Measurements from ENCODE around the gene ACTN3.

Gene ACTN3

DNA sequence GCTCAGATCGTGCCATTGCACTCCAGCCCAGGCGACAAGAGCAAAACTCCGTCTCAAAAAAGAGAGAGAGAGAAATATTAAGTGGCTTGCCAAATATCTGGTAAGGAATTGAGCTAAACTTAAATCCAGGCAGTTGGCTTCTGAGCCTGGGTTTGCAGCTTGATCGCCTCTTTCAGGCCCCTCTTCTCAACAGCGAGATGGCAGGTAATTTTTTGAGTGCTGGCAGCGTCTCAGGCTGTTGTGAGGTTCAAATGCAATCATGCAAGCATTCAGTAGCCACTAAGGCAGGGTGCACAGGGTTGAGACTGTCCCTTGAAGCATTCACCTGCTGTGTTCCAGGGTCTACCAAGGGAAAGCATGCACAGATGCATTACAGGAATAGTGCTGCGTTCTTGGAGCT is 22.4 kb downstream of the ACTN3 start:
- TF ChIP-seq POLR2AphosphoS5 (IDR thresholded peaks at IDR 0.05; ENCODE audit: low read depth, low read length) (no peak), TAF1 (IDR thresholded peaks at IDR 0.05; ENCODE audit: borderline replicate concordance, insufficient read depth, low read length) (no peak), FOXP2 (optimal IDR thresholded peaks at IDR 0.05; ENCODE audit: borderline replicate concordance, extremely low read depth, extremely low read length, insufficient read depth) (no peak), SIN3A (IDR thresholded peaks at IDR 0.05; ENCODE audit: borderline replicate concordance, insufficient read depth, low read length) (no peak)

DNA sequence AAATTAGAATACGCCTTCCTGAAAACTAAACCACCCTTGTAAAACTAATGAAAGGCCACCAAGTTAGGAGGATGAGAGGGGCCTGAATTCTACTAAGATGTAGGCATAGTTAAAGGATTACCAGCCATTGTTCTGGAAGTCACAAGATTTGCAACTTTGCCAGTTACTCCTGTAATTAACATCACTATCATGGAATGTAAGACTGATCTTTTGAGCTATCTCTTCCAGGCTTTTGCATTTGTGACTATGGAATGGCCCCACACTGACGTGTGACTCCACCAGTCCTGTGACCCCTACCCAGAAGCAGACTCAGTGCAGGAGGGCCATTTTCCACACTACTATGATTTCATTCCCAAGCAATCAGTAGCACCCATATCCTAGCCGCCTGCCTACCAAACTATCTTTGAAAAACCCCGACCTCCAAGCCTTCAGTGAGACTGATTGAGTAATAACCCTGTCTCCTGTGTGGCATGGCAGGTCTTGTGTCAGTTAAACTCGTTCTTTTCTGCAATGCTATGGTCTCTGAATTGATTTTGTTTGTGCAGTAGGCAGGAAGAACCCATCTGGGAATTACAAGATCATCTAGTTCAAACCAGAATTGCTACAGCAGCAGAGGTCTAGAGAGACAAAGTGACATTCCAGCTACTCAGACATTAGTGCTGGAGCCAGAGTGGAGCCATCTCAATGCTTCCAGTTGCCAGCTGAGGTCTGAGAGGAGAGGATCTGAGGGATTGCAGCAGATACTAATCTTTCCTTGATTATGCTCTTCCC is 23.6 kb downstream of the ACTN3 start:
- TF ChIP-seq POLR2AphosphoS5 (IDR thresholded peaks at IDR 0.05; ENCODE audit: low read depth, low read length): no peak
- no peak for TF ChIP-seq TAF1 (IDR thresholded peaks at IDR 0.05; ENCODE audit: borderline replicate concordance, insufficient read depth, low read length)
- TF ChIP-seq, protein P1, sequence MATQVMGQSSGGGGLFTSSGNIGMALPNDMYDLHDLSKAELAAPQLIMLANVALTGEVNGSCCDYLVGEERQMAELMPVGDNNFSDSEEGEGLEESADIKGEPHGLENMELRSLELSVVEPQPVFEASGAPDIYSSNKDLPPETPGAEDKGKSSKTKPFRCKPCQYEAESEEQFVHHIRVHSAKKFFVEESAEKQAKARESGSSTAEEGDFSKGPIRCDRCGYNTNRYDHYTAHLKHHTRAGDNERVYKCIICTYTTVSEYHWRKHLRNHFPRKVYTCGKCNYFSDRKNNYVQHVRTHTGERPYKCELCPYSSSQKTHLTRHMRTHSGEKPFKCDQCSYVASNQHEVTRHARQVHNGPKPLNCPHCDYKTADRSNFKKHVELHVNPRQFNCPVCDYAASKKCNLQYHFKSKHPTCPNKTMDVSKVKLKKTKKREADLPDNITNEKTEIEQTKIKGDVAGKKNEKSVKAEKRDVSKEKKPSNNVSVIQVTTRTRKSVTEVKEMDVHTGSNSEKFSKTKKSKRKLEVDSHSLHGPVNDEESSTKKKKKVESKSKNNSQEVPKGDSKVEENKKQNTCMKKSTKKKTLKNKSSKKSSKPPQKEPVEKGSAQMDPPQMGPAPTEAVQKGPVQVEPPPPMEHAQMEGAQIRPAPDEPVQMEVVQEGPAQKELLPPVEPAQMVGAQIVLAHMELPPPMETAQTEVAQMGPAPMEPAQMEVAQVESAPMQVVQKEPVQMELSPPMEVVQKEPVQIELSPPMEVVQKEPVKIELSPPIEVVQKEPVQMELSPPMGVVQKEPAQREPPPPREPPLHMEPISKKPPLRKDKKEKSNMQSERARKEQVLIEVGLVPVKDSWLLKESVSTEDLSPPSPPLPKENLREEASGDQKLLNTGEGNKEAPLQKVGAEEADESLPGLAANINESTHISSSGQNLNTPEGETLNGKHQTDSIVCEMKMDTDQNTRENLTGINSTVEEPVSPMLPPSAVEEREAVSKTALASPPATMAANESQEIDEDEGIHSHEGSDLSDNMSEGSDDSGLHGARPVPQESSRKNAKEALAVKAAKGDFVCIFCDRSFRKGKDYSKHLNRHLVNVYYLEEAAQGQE (IDR thresholded peaks at IDR 0.05; ENCODE audit: insufficient read depth in 1 of 2, low read depth in 2 of 2, low read length in 2 of 2): no peak
- TF ChIP-seq FOXP2 (optimal IDR thresholded peaks at IDR 0.05; ENCODE audit: borderline replicate concordance, extremely low read depth, extremely low read length, insufficient read depth): no peak
- no peak for TF ChIP-seq SIN3A (IDR thresholded peaks at IDR 0.05; ENCODE audit: borderline replicate concordance, insufficient read depth, low read length)

GRCh38 chr11:66570850-66571180 is 24.1 kb downstream of the ACTN3 start:
- no peak for TF ChIP-seq TAF1 (IDR thresholded peaks at IDR 0.05; ENCODE audit: borderline replicate concordance, insufficient read depth, low read length)
- TF ChIP-seq, protein P1 (IDR thresholded peaks at IDR 0.05; ENCODE audit: insufficient read depth in 1 of 2, low read depth in 2 of 2, low read length in 2 of 2): no peak
- TF ChIP-seq POLR2AphosphoS5 (IDR thresholded peaks at IDR 0.05; ENCODE audit: low read depth, low read length): no peak
- TF ChIP-seq FOXP2 (optimal IDR thresholded peaks at IDR 0.05; ENCODE audit: borderline replicate concordance, extremely low read depth, extremely low read length, insufficient read depth): no peak
- TF ChIP-seq SIN3A (IDR thresholded peaks at IDR 0.05; ENCODE audit: borderline replicate concordance, insufficient read depth, low read length): no peak

DNA sequence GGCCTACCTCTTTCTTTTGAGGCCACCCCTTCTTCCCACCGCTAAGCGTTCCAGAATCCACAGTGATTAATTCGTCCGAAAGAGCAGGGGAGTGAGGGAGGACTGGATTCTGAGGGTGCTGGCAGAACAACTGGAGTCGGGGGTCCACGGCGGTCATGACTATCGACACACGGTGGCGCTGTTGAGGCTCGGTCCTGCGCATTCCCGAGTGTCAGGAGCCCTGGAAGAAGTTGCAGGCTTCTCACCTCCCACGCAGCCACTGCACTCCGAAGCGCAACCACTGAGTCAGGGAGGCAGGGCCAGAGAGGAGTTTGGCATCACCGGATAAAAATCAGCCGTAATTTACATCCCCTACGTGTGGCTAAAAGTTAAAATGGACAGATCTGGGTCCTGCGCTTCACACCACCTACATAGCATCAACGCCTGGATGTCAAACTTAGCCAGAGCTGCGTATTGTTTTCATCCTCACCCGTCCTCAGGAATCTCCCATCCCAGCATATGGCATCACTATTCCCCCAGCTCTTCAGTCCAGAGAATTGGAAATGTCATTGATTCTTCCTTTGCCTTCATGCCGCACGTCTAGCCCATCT is 32.4 kb downstream of the ACTN3 start:
- TF ChIP-seq POLR2AphosphoS5 (IDR thresholded peaks at IDR 0.05; ENCODE audit: low read depth, low read length) (no peak), SIN3A (IDR thresholded peaks at IDR 0.05; ENCODE audit: borderline replicate concordance, insufficient read depth, low read length) (no peak), FOXP2 (optimal IDR thresholded peaks at IDR 0.05; ENCODE audit: borderline replicate concordance, extremely low read depth, extremely low read length, insufficient read depth) (peak; percentile 53)

- TF ChIP-seq SIN3A (IDR thresholded peaks at IDR 0.05; ENCODE audit: borderline replicate concordance, insufficient read depth, low read length) (no peak), POLR2AphosphoS5 (IDR thresholded peaks at IDR 0.05; ENCODE audit: low read depth, low read length) (no peak), FOXP2 (optimal IDR thresholded peaks at IDR 0.05; ENCODE audit: borderline replicate concordance, extremely low read depth, extremely low read length, insufficient read depth) (no peak), TAF1 (IDR thresholded peaks at IDR 0.05; ENCODE audit: borderline replicate concordance, insufficient read depth, low read length) (no peak)
- TF ChIP-seq, protein P1 (IDR thresholded peaks at IDR 0.05; ENCODE audit: insufficient read depth in 1 of 2, low read depth in 2 of 2, low read length in 2 of 2): no peak
Measured at GRCh38 chr11:66580803-66581202, 34.1 kb downstream of the ACTN3 start.

DNA sequence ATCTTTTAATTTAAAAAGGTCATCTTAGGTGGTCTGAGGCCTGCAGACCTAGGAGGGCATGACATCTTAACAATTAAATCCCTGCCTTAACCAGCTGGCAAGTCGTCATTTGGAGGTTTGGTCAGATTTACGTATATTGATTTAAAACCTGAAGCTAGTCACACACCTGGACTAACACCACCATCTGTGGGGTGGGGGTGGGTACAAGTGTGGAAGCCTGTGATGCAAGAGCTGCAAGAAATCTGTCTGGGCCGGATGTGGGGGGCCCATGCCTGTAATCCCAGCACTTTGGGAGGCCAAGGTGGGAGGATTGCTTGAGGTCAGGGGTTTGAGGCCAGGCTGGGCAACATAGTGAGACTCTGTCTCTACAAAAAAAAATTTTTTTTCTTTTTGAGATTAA is 34.6 kb downstream of the ACTN3 start:
- no peak for TF ChIP-seq FOXP2 (optimal IDR thresholded peaks at IDR 0.05; ENCODE audit: borderline replicate concordance, extremely low read depth, extremely low read length, insufficient read depth)
- no peak for TF ChIP-seq SIN3A (IDR thresholded peaks at IDR 0.05; ENCODE audit: borderline replicate concordance, insufficient read depth, low read length)
- TF ChIP-seq, protein P1 (IDR thresholded peaks at IDR 0.05; ENCODE audit: insufficient read depth in 1 of 2, low read depth in 2 of 2, low read length in 2 of 2): no peak
- TF ChIP-seq POLR2AphosphoS5 (IDR thresholded peaks at IDR 0.05; ENCODE audit: low read depth, low read length): no peak
- no peak for TF ChIP-seq TAF1 (IDR thresholded peaks at IDR 0.05; ENCODE audit: borderline replicate concordance, insufficient read depth, low read length)

All from PFSK-1 (cell line).